Heart left ventricle (tissue), 16 donors: ENCODE data around the gene MS4A4E. TPM values are rescaled to one million over a fixed set of nuclear protein-coding genes. Genes with fewer than 3 reads are reported as not detected.

Source experiments
- ATAC-seq, 4 donors: fragments of 200-7000 bp; cut with Tn5 transposase; one replicate each; pipeline ENCODE4 v1.9.1; 2020 to 2022; ENCODE audit warnings: moderate library complexity in 4 of 4, mild to moderate bottlenecking in 3 of 4, moderate number of reproducible peaks in 1 of 4
- DNase-seq, 5 donors: peaks; one replicate each; pipeline ENCODE4 v3.0.0-alpha.2; 2020
- H3K27ac ChIP-seq, 12 donors: fragments of 200-600 bp; sonication (generic) in 4 of 12; one replicate each; pipeline versions ENCODE4 v1.5.0 to v1.8.0; 2016 to 2022; ENCODE audit warnings: mild to moderate bottlenecking in 2 of 12
- H3K27me3 ChIP-seq, 9 donors: fragments of 200-600 bp; sonication (generic) in 2 of 9; one replicate each; pipeline versions ENCODE4 v1.5.1 to v1.8.0; 2016 to 2022; ENCODE audit warnings: mild to moderate bottlenecking in 3 of 9
- H3K36me3 ChIP-seq, 9 donors: fragments of 200-600 bp; sonication (generic) in 2 of 9; one replicate each; pipeline versions ENCODE4 v1.5.0 to v1.8.0; 2018 to 2022; ENCODE audit warnings: mild to moderate bottlenecking in 2 of 9
- H3K4me1 ChIP-seq, 12 donors: fragments of 200-600 bp; sonication (generic) in 4 of 12; one replicate each; pipeline versions ENCODE4 v1.5.0 to v1.8.0; 2016 to 2022; ENCODE audit warnings: mild to moderate bottlenecking in 3 of 12
- H3K4me3 ChIP-seq, 12 donors: fragments of 200-600 bp; sonication (generic) in 4 of 12; one replicate each; pipeline versions ENCODE4 v1.5.0 to v1.8.0; 2017 to 2022; ENCODE audit warnings: mild to moderate bottlenecking in 9 of 12, moderate library complexity in 4 of 12
- H3K9me3 ChIP-seq, 12 donors: fragments of 200-600 bp; sonication (generic) in 4 of 12; one replicate each; pipeline versions ENCODE4 v1.5.0 to v1.8.0; 2016 to 2022; ENCODE audit warnings: mild to moderate bottlenecking in 1 of 12
- CTCF ChIP-seq, 12 donors: fragments of 200-600 bp; sonication (generic) in 4 of 12; IDR thresholded peaks; one replicate each; pipeline versions ENCODE4 v1.5.0 to v1.8.0; 2018 to 2022; ENCODE audit warnings: antibody characterized with exemption in 12 of 12, mild to moderate bottlenecking in 5 of 12
- POLR2A ChIP-seq, 2 donors: fragments of 450-650 bp; IDR thresholded peaks; one replicate each; pipeline ENCODE4 v1.6.1; 2017; ENCODE audit warnings: antibody characterized with exemption in 2 of 2, mild to moderate bottlenecking in 2 of 2, moderate library complexity in 2 of 2
- WGBS, 4 donors: extraction: QIAGEN DNeasy Blood & Tissue Kit in 2 of 4; methylation state at CpG; one replicate each; pipeline versions ENCODE4 v1.1.5 to v1.1.7; 2013 to 2018; 5-methylcytosine and 5-hydroxymethylcytosine counted together
- intact Hi-C, 10 donors: fragments of 100-400 bp; cut with DNase I; formaldehyde crosslinking; loops; one replicate each; pipeline versions ENCODE4 v1.11.1 to v1.14.2; 2022
- polyA plus RNA-seq, 2 donors: library from polyadenylated mRNA; stranded (reverse); fragments of 200-250 nt; gene quantifications; one replicate each; pipeline ENCODE4 v1.2.3, GENCODE V29; 2013
- total RNA-seq, 9 donors: library from RNA; depleted of rRNA in 2 of 9; stranded (reverse); fragments of >200 nt in 2 of 9; fragmentation: NEBNext Ultra II Directional in 3 of 9; extraction: Animal tissue kit (Norgen Biotek cat#: 25700) in 3 of 9; gene quantifications; one replicate each; pipeline versions ENCODE4 v1.1.0 to v1.2.4, GENCODE V29; 2016 to 2023
- donor health status: ischemic (EF 13 %, LVEDD 7.1; RV severe dilation, severe dysfunction).
- donor health status: healthy with polysubstance abuse.
- donor health status: DM: no; HTN: yes; CAD: no.
- donor health status: DM: no; HTN: no; CAD: no.
- donor health status: ischemic (EF 25% LVEDD 6.9; RV normal size, moderate dysfunction).
- donor health status: ischemic (EF 25% LVEDD 5.7; RV mildly dilated, moderate dysfunction).
- donor health status: healthy.
- donor health status: DM: yes; HTN: yes; CAD: no.
- donor health status: ischemic (EF 35%, LVEDD 5.7; RV mildly dilated, moderate dysfunction).
- donor health status: nonischemic (EF 11% LVEDD 7.7; RV severe dilation, severe dysfunction).
- donor health status: DM: yes; HTN: yes; CAD: no.
- donor health status: PGD.
- donor health status: ischemic (EF 29% LVEDD 5.4; RV normal size, mild dysfunction).
- donor health status: nonischemic (EF 23%, LVEDD 6.1; RV moderate dilation, normal function).

The MS4A4E gene
- total and polyA plus RNA-seq, 11 donors = 0.18 to 3.4 (median 0.71) TPM; not detected in 1

DNA sequence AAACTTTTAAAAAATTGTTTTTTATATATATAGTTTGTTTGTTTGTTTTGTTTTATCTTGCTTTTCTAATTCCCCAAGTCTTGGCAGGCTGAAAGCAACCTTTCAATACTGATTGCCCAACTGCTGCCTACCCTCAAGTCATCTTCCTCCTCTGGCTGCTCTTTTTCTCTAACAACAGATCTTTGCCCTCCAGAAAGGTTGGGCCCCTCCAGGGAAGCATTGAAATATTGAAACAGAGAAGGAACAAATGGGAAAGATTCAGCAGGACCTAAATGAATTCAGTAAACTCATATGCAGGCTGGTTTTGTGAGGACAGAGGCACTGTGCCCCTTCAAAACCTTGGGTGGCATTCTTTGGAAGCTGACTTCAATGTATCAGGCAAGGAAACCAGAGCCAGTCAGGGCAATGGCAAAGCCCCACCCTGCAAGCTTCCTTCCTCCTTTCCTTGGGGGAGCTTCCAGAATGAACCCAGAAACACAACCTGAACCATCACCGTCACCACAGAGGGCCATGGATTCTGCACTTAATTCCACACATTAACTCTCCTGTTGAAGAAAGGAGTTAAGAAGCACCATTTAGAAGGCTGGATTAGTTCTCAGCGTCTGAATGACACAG, 59.2 kb downstream of the MS4A4E start:
- H3K27me3 ChIP-seq = no peaks in the 10 kb centered on the region
- TF ChIP-seq CTCF (IDR thresholded peaks at IDR 0.05) (no peak), POLR2A (IDR thresholded peaks at IDR 0.05) (peak in 1 of 2 donors; percentile 10)
- peak overlapping the region in 1 of 12 donors; percentile 56 for H3K4me3 ChIP-seq

DNA sequence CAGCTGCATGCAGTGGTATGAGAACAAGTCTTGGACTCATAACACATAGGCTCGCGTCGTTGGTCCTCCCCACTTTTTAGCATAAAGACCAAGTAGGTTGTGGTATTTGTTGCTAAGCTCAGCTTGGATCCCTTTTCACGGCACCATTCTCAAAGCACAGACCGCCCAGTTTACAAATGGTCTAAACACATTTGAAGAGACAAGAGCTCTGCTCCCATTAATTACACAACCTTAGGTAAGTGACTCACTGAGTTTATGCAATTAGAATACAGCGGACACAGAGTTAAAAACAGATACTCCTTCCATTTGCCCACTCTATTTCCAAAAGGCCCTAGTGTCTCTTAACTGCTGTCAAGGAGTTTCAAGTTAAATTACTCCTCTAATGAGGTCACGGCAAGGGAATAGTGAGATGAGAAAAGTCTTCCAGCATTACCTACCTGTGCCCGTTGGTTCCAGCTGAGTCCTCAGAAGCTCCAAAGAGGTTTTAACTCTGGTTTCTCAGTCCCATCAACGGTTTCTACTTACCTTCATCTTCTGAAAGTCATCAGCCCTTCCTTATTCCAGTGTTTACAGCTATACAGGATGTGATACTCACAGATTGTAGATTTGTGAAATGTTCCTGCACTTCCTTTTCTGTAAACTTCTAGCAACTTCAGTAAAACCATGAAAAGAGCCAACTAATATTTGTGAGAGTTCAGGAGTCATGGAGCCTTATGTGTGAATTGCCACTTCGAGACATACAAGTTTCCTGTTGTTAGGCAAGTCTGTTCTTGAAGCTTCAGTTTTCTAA, 60.2 kb downstream of the MS4A4E start, which contains the start of gene MS4A6A:
MS4A6A (minus strand) TSS at position 543 of the 790 bp plus-strand sequence. CDS start 1,356 bp downstream, outside the sequence.
- TF ChIP-seq POLR2A (IDR thresholded peaks at IDR 0.05) = no peak
- TF ChIP-seq CTCF (IDR thresholded peaks at IDR 0.05) = no peak
- Histone ChIP-seq H3K36me3 (peaks cover 0 to 13% (median 0%) of the 10 kb centered on the region in 9 donors), H3K4me1 (peaks cover 0 to 27% (median 0%) of the 10 kb centered on the region in 12 donors), H3K4me3 (peak within 1 kb of the TSS in 10 of 12 donors; percentile 7 to 56 (median 32)), H3K27me3 (no peaks in the 10 kb centered on the region), H3K9me3 (no peaks in the 10 kb centered on the region), H3K27ac (peak within 1 kb of the TSS in 9 of 12 donors; percentile 15 to 91 (median 42))
- DNase-seq (no peak), ATAC-seq (peak; percentile 28 to 59 (median 53))
- 73 to 82% (median 78%) methylated on average over 9 to 10 of the region's 10 CpGs for WGBS, 4 donors
- intact Hi-C loops = no loop called here

More for the DNA sequence above, 59.2 kb downstream of the MS4A4E start:
- H3K4me1 ChIP-seq = peaks cover 0 to 30% (median 0%) of the 10 kb centered on the region in 12 donors
- H3K9me3 ChIP-seq = no peaks in the 10 kb centered on the region
- peak overlapping the region in 7 of 12 donors; percentile 18 to 91 (median 40) for H3K27ac ChIP-seq
- WGBS, 4 donors = 62 to 82% (median 69%) methylated on average over 2 of the region's 2 CpGs
- intact Hi-C loops = no loop called here
- peak; percentile 55 to 64 (median 60) for ATAC-seq
- peak in 2 of 5 donors; percentile 32 to 46 for DNase-seq
- peaks cover 0 to 4% (median 0%) of the 10 kb centered on the region in 9 donors for H3K36me3 ChIP-seq

- H3K27ac ChIP-seq = peak overlapping the region in 1 of 12 donors; percentile 18
- no peak overlapping the region for H3K4me3 ChIP-seq
- H3K4me1 ChIP-seq = peaks cover 0 to 48% (median 0%) of the 10 kb centered on the region in 12 donors
- intact Hi-C loops = no loop called here
- DNase-seq (no peak), ATAC-seq (no peak)
- H3K27me3 ChIP-seq = no peaks in the 10 kb centered on the region
- H3K36me3 ChIP-seq = peaks cover 0 to 55% (median 0%) of the 10 kb centered on the region in 9 donors
- 90 to 100% (median 91%) methylated on average over 5 of the region's 5 CpGs for WGBS, 4 donors
- no peaks in the 10 kb centered on the region for H3K9me3 ChIP-seq
- no peak for TF ChIP-seq CTCF (IDR thresholded peaks at IDR 0.05)
- no peak for TF ChIP-seq POLR2A (IDR thresholded peaks at IDR 0.05)
These were observed 67.1 kb downstream of the MS4A4E start for GRCh38 chr11:60175860-60176275.

DNA sequence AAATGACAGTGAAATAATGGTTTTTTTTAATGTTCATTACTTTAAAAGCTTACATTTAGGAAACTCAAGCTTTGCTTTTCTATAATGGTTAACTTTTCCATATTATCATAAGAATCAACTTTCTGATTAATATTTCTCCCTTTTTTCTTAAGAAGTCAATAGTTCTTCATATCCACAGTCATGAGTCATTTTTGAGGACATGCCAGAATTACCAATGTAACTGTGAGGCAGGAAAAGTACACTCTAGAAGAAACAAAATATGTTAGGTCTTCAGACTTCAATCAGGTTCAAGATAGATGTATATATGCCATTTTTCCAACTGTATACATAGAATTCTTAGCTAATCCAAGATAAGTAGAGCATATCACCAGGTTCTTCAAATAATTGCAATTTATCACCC, 70.9 kb downstream of the MS4A4E start:
- intact Hi-C loops = loop anchor here in 1 of 10 donors (5.0 kb wide), 1 partner anchor 80 kb away; no protein-coding TSS in a partner anchor
- peaks cover 0 to 40% (median 0%) of the 10 kb centered on the region in 9 donors for H3K36me3 ChIP-seq

More for the DNA sequence above, 70.9 kb downstream of the MS4A4E start:
- no peak for ATAC-seq
- Histone ChIP-seq H3K27ac (no peak overlapping the region), H3K9me3 (no peaks in the 10 kb centered on the region), H3K4me3 (no peak overlapping the region), H3K4me1 (peaks cover 0 to 55% (median 0%) of the 10 kb centered on the region in 12 donors), H3K27me3 (no peaks in the 10 kb centered on the region)
- no peak for DNase-seq
- TF ChIP-seq CTCF (IDR thresholded peaks at IDR 0.05) = no peak
- no peak for TF ChIP-seq POLR2A (IDR thresholded peaks at IDR 0.05)
